Small intestine (tissue), 7 donors: ENCODE measurements around the gene BZW1. TPM values are rescaled to one million over a fixed set of nuclear protein-coding genes. Genes with fewer than 3 reads are reported as not detected.
A peak's percentile ranks its signal among the peaks of the same experiment; 100 is the strongest.
"Not testable (repeated sequence)": the region's sequence is repeated elsewhere in the genome, so short reads cannot be mapped to it uniquely, and the experiment has no call there.

Experiments used
- DNase-seq, 2 donors: peaks; one replicate each; pipeline versions ENCODE4 v3.0.0 to v3.0.0-alpha.2; 2013
- FAIRE-seq: peaks from 2 replicates; lab custom pipeline; 2012; peaks lifted over from hg19 to GRCh38; lab: Jason Lieb, UNC
- H3K27ac ChIP-seq, 3 donors: one replicate each; pipeline ENCODE4 v1.5.1; 2013; ENCODE audit warnings: low read length in 2 of 3, mild to moderate bottlenecking in 2 of 3, control low read depth in 1 of 3, inconsistent platforms in 1 of 3, low read depth in 1 of 3, moderate library complexity in 1 of 3
- H3K27me3 ChIP-seq, 3 donors: one replicate each; pipeline ENCODE4 v1.6.1; 2013; ENCODE audit warnings: low read length in 3 of 3, inconsistent platforms in 1 of 3; ENCODE audit not compliant: control insufficient read depth in 3 of 3, insufficient read depth in 3 of 3
- H3K36me3 ChIP-seq, 3 donors: one replicate each; pipeline ENCODE4 v1.6.1; 2013; ENCODE audit warnings: low read length in 3 of 3, inconsistent platforms in 1 of 3, low read depth in 1 of 3, mild to moderate bottlenecking in 1 of 3, moderate library complexity in 1 of 3; ENCODE audit not compliant: control insufficient read depth in 3 of 3, insufficient read depth in 2 of 3
- H3K4me1 ChIP-seq, 3 donors: one replicate each; pipeline ENCODE4 v1.6.1; 2013; ENCODE audit warnings: low read length in 2 of 3, inconsistent platforms in 1 of 3, low read depth in 1 of 3, mild to moderate bottlenecking in 1 of 3, moderate library complexity in 1 of 3; ENCODE audit not compliant: control insufficient read depth in 3 of 3, insufficient read depth in 2 of 3
- H3K4me3 ChIP-seq, 3 donors: one replicate each; pipeline ENCODE4 v1.5.1; 2013; ENCODE audit warnings: low read length in 3 of 3, control low read depth in 1 of 3, inconsistent platforms in 1 of 3, low read depth in 1 of 3, mild to moderate bottlenecking in 1 of 3, moderate library complexity in 1 of 3
- H3K9me3 ChIP-seq, 2 donors: one replicate each; pipeline ENCODE4 v1.6.1; 2013; ENCODE audit warnings: low read depth in 1 of 2, low read length in 1 of 2; ENCODE audit not compliant: control insufficient read depth in 2 of 2, insufficient read depth in 1 of 2
- WGBS, 3 donors: extraction: QIAGEN DNeasy Blood & Tissue Kit; methylation state at CpG; one replicate each; pipeline ENCODE4 v1.1.7; 2013; 5-methylcytosine and 5-hydroxymethylcytosine counted together
- polyA plus RNA-seq, 4 donors: library from polyadenylated mRNA; stranded (reverse) in 3 of 4; unstranded in 1 of 4; fragments of 200-250 nt in 3 of 4; fragments of 120-200 nt in 1 of 4; gene quantifications; one replicate each; pipeline versions ENCODE4 v1.2.1 to v1.2.3, GENCODE V29; 2013
- donor health status: healthy with polysubstance abuse.
- donor health status: control.
- donor health status: control.
- donor health status: Bipolar disorder and iron deficiency.
- donor health status: healthy.

BZW1 gene
- polyA plus RNA-seq, 4 donors: 50.8 to 138 (median 73.8) TPM

DNA sequence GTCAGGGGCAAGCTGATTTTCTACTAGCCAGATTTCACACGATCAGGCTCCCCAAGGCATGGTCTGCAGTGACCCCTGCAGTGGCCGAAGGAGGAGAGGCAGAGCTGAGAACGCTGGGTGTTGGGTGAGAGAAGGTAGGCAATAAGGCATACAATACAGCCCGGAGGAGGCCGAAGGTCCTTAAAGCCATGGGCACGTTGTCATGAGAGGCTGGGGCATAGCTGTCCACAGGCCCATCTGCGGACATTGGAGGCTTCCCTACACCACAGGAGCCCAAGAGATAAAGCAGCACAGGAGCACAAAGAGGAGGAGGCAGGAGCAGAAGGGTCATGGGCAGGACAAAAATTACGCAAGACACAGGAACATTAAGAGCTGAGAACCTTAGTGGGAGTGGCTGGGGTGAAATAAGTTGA is 16.7 kb upstream of the BZW1 start:
- no peaks in the 10 kb centered on the region for H3K27me3 ChIP-seq
- no peak overlapping the region for H3K4me3 ChIP-seq
- 73 to 78% (median 74%) methylated on average over 8 of the region's 8 CpGs for WGBS, 3 donors
- no peak overlapping the region for H3K27ac ChIP-seq
- no peaks in the 10 kb centered on the region for H3K36me3 ChIP-seq
- FAIRE-seq (no peak), DNase-seq (peak in 1 of 2 donors; percentile 40)
- H3K4me1 ChIP-seq: peaks cover 0 to 21% (median 0%) of the 10 kb centered on the region in 3 donors
- no peaks in the 10 kb centered on the region for H3K9me3 ChIP-seq

GRCh38 chr2:200796561-200796960 is 15.1 kb upstream of the BZW1 start:
- no peaks in the 10 kb centered on the region for H3K36me3 ChIP-seq
- H3K4me3 ChIP-seq: no peak overlapping the region
- DNase-seq (no peak), FAIRE-seq (no peak)
- H3K4me1 ChIP-seq: peaks cover 0 to 20% (median 0%) of the 10 kb centered on the region in 3 donors
- H3K27me3 ChIP-seq: no peaks in the 10 kb centered on the region
- H3K9me3 ChIP-seq: no peaks in the 10 kb centered on the region
- H3K27ac ChIP-seq: no peak overlapping the region
- WGBS, 3 donors: 54 to 73% (median 63%) methylated on average over 1 of the region's 1 CpG

DNA sequence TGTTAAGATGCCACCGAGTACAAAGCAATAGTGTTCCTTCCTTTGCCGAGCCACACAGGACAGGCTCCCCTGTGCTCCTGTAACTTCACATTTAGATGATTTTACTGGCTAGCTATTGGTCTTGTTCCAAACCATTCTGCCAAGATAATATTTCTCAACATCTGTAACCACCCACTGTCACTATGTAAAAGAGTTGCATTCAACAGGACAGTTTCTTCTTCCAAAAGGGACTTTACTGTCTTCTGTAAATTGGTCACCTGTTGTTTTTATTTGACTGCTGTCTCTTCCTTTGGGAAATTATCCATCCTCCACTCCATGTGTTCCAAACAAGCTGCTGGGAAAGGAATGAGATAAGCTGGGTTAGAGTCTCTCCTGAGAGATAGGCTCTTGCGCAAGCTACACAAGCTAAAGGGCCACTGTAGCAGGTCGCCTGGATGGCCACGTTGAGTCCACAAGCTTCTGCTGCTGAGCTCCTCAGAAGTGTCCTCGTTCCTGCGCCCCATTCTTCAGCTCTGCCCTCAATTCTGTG is 14.4 kb upstream of the BZW1 start:
- H3K9me3 ChIP-seq: no peaks in the 10 kb centered on the region
- H3K36me3 ChIP-seq: no peaks in the 10 kb centered on the region
- no peaks in the 10 kb centered on the region for H3K27me3 ChIP-seq
- peak; percentile 47 to 63 for DNase-seq
- FAIRE-seq: no peak
- no peak overlapping the region for H3K4me3 ChIP-seq
- H3K27ac ChIP-seq: no peak overlapping the region
- 50 to 75% (median 50%) methylated on average over 7 of the region's 7 CpGs for WGBS, 3 donors
- H3K4me1 ChIP-seq: peaks cover 0 to 19% (median 0%) of the 10 kb centered on the region in 3 donors

DNA sequence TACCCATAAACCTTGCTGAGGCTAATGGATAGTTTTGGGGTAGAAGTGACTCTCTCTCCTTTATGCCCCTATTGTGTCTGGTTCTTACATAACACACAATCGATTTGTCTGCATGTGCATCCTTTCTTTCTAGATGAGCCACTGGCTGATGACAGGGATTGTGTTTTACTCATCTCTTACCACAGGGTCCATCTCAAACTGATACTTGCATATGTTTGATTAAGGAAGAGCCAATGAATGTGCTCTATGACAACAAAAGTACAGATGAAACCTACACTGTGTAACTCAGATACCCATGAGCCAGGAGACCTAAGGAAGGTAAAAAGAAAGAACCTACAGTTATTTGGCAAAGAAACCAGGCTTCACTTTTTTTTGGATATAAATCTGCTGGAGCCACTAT is 13.2 kb upstream of the BZW1 start:
- no peak for FAIRE-seq

GRCh38 chr2:200800458-200800857 is 11.3 kb upstream of the BZW1 start:
- WGBS, 3 donors: 86 to 88% (median 87%) methylated on average over 2 of the region's 2 CpGs

More for the DNA sequence above, 13.2 kb upstream of the BZW1 start:
- DNase-seq: no peak
- WGBS, 3 donors: 78 to 96% (median 82%) methylated on average over 1 of the region's 1 CpG
- Histone ChIP-seq H3K9me3 (no peaks in the 10 kb centered on the region), H3K4me3 (no peak overlapping the region), H3K27ac (no peak overlapping the region), H3K36me3 (no peaks in the 10 kb centered on the region), H3K27me3 (no peaks in the 10 kb centered on the region), H3K4me1 (peaks cover 0 to 19% (median 0%) of the 10 kb centered on the region in 3 donors)

DNA sequence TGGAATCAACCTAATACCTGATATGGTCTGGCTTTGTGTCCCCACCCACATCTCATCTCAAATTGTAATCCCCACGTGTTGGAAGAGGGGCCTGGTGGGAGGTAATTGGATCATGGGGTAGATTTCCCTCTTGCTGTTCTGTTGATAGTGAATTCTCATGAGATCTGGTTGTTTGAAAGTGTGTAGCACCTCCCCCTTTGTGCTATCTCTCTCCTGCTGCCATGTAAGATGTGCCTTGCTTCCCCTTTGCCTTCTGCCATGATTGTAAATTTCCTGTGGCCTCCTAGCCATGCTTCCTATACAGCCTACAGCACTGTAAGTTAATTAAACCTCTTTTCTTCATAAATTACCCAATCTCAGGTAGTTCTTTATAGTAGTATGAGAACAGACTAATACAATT is 10.3 kb upstream of the BZW1 start:
- not testable (repeated sequence) for H3K36me3 ChIP-seq, H3K27me3 ChIP-seq, H3K9me3 ChIP-seq, FAIRE-seq, H3K27ac ChIP-seq, H3K4me3 ChIP-seq, DNase-seq
- H3K4me1 ChIP-seq: peaks cover 0 to 15% (median 0%) of the 10 kb centered on the region in 3 donors
- whole genome bisulfite sequencing, 3 donors: no CpG with 5 or more reads among the region's 1 CpG

More at GRCh38 chr2:200800458-200800857, 11.3 kb upstream of the BZW1 start:
- Histone ChIP-seq H3K4me1 (peaks cover 0 to 15% (median 0%) of the 10 kb centered on the region in 3 donors), H3K9me3 (no peaks in the 10 kb centered on the region), H3K27me3 (no peaks in the 10 kb centered on the region), H3K4me3 (no peak overlapping the region), H3K27ac (no peak overlapping the region), H3K36me3 (no peaks in the 10 kb centered on the region)
- DNase-seq: no peak
- no peak for FAIRE-seq

GRCh38 chr2:200809506-200810251 is 2.0 kb upstream of the BZW1 start:
- no peak for FAIRE-seq
- no peak for DNase-seq
- Histone ChIP-seq H3K4me3 (no peak overlapping the region), H3K36me3 (peaks cover 0 to 4% (median 0%) of the 10 kb centered on the region in 3 donors), H3K27ac (peak overlapping the region in 1 of 3 donors; percentile 50), H3K9me3 (no peaks in the 10 kb centered on the region), H3K27me3 (no peaks in the 10 kb centered on the region), H3K4me1 (peaks cover 0 to 21% (median 3%) of the 10 kb centered on the region in 3 donors)
- WGBS, 3 donors: 75 to 80% (median 78%) methylated on average over 7 of the region's 7 CpGs

DNA sequence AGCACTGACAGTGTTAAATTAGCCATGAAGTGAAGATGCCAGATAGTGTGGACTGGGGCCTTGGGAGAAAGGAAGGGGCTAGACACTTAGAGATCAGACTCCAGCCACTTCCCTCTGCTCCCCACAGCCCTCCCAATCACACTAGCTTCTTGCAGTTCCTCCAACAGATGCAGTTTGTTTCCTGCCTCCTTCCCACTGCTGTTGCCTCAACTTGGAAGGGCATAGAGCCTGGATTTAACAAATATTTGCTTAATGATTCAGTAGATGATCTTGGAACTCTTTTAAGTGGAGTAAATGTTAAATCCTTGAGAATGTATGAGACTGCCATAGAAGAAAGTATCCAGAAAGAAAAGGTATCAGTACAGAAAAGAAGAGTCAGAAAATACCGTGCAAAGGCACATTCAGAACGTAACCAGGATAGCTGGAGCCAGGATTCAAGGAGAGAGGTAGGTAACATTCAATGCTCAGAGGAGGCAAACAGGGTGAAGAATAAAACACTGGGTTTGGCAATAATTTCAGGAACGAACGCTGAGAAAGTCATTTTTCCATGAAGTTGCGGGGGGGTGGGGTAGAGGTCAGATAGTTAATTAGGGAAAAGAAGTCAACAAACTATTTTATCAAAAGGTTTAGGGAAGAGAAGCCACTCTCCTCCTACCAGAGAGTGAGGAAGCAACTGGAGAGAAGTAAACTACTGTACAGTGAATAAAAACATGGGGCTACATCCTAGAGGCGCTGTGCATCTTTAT is 1.3 kb upstream of the BZW1 start:
- H3K4me3 ChIP-seq: peak overlapping the region in 2 of 3 donors; percentile 50 to 76
- DNase-seq: peak; percentile 11 to 21
- peaks cover 0 to 21% (median 3%) of the 10 kb centered on the region in 3 donors for H3K4me1 ChIP-seq
- no peak for FAIRE-seq
- H3K9me3 ChIP-seq: no peaks in the 10 kb centered on the region
- peak overlapping the region; percentile 21 to 85 (median 71) for H3K27ac ChIP-seq
- 23 to 28% (median 27%) methylated on average over 6 of the region's 6 CpGs for WGBS, 3 donors
- H3K36me3 ChIP-seq: peaks cover 0 to 6% (median 3%) of the 10 kb centered on the region in 3 donors
- H3K27me3 ChIP-seq: no peaks in the 10 kb centered on the region
